GM21381 (cell line): ENCODE data around the gene CLEC12A.
"Not testable (repeated sequence)": the region's sequence is repeated elsewhere in the genome, so short reads cannot be mapped to it uniquely, and the experiment has no call there.

ENCODE experiments used
- ATAC-seq: cut with Tn5 transposase; IDR thresholded peaks from one replicate; pipeline ENCODE4 v1.9.1; 2021; ENCODE audit warnings: mild to moderate bottlenecking, moderate library complexity; ENCODE audit not compliant: unreplicated experiment

CLEC12A gene

DNA sequence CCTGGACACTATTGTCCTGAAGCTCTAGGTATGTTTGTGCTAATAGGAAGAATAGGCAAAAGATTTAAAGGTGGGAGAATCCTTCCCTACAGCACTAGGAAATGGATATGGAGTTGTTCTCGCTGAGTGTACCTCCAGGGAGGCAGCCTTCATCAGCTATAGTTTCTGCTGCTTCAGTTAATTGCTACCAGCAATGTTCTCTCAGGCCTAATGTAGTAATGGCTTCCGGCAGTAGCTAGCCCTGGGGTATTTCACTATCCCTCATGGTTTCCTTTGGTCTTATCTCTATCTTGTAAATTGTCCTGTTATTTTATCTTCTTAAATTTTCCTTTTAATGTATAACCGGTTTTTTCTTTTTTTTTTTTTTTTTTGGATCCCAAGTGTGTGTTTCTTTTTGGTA, 9.3 kb upstream of the CLEC12A start:
- no peak for ATAC-seq

DNA sequence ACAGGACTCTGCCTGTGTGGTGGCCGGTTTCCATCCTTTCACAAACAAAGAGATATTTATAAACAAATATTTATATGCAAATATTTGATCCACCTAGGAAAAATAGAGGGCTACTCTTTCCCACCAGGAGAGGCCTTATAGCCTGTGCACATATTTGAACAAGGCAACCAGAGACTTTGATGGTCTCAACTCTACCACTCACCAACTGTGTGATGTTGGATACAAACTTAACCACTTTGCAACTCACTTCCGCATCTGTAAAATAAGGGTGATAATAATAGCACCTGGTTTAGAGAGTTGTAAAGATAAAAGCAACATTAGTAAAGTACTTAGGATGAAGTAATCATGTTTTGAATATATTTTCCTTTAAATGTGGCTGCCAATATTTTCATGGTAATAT, 1.5 kb upstream of the CLEC12A start:
- no peak for ATAC-seq

DNA sequence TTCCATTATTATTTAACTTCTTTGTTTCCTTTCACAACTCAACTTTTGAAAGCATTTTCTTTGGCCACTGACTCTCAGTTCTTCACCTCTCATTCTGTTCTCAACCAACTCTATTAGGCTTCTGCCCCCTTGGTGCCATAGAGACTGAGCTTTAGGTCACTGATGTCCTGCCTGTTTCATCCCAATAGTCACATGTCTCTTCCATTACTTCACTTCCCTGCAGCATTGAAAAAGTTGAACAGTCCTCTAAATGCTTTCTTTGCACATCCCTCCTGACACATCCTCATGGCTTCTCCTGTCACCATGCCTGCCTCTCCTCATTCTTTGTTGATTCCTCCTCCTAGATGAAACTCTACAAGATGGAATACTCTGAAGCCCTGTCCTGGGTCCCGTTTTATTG, 2.7 kb downstream of the CLEC12A start:
- ATAC-seq = no peak

DNA sequence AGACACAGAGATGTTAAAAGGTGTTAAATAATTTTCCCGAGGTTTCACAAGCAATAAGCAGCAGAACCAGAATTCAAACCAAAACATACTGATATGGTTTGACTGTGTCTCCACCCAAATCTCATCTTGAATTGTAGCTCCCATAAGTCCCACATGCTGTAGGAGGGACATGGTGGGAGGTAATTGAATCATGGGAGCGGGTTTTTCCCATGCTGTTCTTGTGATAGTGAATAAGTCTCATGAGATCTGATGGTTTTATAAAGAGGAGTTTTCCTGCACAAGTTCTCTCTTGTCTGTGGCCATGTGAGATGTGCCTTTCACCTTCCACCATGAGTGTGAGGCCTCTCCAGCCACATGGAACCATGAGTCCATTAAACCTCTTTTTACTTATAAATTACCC, 3.5 kb downstream of the CLEC12A start:
- ATAC-seq = not testable (repeated sequence)

DNA sequence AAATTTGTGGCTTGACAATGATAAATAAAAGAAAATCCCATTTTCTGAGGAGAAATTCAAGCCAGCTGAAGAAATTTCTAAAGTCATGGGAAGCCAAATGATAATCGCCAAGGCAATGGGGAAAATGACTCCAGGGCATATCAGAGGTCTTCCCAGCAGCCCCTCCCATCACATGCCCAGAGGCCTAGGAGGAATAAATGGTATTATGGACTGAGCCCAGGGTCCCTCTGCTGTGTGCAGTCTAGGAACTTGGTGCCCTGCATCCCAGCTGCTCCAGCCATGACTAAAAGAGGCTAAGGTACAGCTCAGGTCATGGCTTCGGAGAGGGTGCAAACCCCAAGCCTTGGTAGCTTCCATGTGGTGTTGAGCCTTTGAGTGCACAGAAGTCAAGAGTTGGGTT, 4.4 kb downstream of the CLEC12A start:
- ATAC-seq = no peak

DNA sequence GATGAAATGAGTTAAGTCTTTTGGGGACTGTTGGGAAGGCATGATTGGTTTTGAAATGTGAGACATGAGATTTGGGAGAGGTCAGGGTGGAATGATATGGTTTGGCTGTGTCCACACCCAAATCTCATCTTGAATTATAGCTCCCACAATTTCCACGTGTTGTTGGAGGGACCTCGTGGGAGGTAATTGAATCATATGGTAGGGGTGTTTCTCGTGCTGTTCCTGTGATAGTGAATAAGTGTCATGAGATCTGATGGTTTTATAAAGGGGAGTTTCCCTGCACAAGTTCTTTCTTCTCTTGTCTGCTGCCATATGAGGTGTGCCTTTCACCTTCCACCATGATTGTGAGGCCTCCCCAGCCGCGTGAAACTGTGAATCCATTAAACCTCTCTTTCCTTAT, 5.4 kb downstream of the CLEC12A start:
- not testable (repeated sequence) for ATAC-seq

DNA sequence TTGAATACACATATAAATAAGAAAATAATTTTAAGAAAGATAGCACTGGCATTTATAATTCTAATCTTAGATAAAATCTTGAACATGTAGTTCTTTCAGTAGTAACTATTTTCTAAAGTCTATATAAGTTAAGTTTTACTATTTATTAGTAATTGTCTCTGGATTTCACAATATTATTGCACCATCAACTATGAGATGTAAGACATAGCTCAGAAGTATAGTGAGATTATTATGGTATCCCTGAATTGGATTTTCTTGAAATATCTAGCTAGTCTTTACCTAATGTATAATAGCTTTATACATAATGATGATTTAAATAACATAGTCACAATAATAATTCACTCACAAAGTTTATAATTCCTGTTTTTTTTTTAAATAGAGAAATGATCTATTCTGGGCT, 6.7 kb downstream of the CLEC12A start:
- ATAC-seq = no peak

DNA sequence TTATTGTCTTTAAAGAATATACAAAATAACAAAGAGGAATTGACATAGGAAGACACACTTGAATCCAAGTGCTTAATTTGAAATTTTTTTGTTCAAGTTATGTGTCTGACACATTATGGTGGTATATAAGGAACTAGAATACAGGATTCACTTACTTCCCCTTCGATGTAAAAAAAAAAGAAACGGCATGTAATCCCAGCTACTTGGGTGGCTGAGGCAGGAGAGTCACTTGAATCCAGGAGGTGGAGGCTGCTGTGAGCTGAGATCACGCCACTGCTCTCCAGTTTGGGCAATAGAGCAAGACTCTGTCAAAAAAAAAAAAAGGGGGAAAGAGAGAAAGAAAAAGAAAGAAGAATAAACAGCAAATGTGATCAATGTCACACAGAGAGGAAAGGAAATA, 8.9 kb downstream of the CLEC12A start:
- no peak for ATAC-seq

DNA sequence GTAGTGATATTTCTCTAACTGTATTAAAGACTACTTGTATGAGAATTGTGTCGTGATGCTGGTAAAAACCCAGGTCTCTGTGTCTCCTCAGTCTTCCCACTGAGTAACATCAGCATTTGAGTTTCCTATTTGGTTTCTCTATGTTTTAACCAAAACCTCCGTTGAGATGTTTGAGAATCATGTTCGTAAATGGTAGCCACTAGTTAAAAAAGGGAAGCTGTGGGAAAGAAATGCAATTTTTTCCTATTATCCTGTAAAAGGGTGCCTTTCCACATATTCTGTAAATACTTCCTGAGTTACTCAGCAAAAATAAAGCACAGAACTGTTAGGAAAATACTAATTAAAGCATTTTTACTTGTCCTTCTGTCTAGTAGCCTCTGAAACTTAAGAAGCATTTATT, 20.7 kb downstream of the CLEC12A start:
- ATAC-seq = no peak

DNA sequence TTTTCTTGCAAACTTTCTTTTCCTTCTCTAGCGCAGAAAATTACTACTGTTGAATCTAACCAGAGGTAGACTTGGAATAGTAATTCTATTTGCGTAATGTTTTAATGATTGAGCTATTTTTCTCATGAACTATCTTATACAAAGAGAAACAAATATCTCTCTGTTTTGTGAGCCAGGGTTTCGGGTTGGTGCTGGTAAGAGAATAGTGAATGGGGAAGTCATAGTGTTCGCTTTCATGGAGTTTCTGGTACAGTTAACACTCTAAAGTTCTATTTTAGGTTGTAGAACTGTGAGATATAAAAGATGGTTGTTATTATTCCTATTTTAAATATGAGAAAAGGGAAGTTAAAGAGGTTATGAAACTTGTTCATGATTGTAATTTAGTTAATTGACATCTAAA, 21.1 kb downstream of the CLEC12A start:
- no peak for ATAC-seq

DNA sequence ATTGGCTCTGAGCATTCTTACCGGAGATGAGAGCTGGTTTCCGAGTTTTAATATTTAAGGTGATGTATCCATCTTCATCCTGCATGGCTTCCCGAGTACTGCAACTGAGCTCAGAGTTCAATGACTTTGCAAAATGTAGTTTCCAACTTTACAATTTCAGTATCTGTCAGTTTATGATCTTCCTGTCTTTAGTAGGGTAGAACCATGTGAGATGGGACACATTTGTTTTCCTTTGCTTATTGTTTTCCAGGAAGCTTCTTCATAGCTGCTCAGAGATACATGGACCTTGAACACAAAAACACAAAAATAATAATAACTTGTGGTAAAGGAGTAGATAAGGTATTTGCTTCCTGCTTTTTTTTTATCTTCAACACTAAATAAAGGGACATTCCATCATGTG, 27.8 kb downstream of the CLEC12A start, which contains the start of gene CLEC1B:
TSS of gene CLEC1B (minus strand) at position 106 of the 400 bp plus-strand sequence. CDS start at position 85, 21 bp downstream.
- no peak for ATAC-seq

DNA sequence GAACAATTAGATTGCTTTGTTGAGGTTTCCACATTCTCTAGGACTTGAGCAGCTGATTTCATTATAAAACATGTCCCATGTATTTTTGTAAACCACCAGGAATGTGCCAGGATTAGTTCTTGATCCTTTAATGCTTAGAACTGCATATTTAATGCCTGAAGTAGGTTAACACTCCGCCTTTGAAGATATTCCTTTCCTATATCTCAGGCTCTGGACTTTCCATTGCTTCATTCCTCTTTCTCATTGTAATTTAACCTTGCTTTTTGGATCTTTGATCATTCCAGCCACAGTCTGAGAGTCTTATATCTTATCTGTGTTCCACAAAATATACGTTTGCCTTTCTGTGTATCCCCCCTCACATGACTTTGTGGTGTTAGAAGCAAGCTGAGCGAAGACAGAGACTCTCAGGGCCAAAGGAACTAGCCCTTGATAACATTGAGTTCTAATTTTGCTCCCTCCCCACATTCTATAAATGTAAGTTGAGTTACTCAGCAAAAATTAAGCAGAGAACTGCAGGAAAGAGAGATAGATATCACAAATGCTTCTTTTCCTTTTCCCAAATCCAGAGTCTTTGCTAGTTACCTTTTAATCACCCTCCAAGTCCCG, 30.1 kb downstream of the CLEC12A start:
- no peak for ATAC-seq

DNA sequence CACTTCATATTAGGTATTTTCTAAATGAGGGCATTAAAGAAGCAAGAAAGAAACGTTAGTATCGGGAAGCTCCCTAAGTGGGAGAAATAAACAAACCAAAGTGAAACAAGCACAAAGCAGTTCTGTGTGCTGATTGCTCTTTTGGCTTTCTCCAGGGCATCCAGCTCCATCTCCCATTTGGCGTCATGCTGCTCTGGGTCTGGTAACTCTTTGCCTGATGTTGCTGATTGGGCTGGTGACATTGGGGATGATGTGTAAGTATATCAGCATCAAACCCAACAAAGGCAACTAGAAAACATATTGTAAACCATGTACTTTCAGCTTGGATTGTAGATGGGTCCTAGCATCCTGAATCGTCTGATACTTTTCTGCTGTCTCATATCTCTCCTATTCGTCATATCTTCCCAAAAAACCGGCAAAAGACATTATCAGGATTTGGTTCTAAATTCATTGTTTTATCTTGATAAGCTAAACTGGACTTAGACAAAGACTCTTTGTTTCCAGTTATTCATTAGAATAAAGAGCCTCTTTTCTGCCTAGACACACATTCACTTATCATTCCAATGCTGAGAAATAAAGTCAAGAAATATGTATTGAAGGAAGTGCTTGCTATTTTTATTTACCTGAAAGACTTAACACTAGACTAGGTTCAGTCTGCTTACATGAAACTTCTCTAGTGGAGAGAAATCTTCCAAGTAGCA, 41.6 kb downstream of the CLEC12A start:
- ATAC-seq = no peak

DNA sequence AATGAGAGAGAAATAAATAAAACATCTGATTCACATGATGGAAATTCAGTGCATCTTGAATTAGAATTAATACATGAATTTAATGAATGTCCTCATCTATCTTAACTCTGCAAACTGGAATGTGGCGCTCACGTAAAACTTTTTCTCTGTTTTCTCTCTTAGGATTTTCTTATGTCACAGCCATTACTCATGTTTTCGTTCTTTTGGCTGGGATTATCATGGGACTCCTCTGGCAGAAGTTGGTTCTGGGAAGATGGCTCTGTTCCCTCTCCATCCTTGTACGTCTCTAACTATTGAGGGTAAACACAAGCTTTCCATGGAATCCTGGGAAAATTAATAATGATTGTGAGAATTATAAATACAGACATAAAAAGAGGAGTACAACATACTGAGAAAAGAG, 44.2 kb downstream of the CLEC12A start:
- ATAC-seq = no peak

DNA sequence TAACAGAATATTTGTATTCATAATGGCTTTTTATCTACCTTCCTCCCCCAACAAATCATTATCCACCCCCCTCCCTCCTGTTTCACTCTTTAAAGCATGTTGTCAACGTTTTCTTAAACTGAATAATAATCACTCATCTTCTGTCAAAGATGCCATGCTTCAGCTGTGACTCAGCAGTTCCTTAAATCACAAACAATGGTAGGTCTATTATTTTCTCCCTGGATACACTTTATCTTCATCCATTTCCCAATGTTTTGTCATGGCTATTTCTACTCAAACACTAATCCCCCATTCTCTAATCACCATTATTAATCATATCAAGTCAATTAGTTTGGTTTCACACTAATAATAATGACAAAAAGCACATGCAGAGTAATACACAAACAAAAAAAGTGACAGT, 45.7 kb downstream of the CLEC12A start:
- ATAC-seq = no peak

DNA sequence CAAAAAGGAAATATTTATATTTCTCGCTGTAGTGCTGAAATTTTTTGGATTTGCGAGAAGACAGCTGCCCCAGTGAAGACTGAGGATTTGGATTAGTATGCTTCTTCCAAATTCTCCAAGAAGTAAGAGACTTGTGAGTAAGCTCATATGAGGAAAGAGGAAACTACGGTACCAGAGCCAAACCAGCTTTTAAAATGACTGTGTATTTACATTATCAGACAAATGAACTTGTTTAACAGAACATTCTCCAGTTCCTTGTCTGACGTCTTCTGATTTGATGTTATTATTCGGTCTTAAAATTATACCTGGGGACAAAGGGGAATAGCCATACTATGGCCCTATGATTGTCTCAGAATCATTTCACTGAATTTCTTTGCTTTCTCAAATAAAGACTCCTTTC, 47.2 kb downstream of the CLEC12A start:
- no peak for ATAC-seq

DNA sequence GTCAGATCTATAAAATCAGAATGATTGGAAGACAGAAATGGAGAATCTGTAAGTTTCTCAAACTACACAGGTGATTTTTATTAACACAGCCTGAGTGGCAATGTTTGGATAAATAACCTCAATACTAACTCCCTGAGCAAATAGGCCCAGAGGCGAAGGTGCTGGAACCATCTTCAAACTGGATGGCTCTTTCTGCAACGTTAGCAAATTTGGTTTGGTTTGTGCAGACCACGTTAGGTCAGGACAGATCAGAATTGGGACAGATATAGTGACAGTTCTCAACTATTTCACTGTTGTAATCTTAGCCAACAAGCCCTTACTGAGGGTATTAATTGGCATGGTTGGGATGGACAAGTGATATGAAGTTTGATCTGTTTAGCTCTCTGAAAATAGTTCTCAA, 50.1 kb downstream of the CLEC12A start:
- no peak for ATAC-seq

DNA sequence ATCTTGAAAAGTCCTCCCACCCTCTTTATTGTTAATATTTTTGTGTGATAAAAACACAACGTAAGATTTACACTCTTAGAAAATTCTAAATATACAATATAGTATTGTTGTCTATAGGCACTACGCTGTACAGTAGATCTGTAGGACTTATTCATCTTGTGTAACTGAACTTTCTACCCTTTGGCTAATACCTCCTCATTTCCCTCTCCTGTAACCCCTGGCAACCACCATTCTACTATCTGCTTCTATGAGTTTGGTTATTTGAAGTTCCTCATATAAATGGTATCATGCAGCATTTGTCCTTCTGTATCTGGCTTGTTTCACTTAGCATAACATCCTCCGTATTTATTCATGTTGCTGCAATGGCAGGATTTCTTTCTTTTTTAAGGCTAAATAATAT, 54.0 kb downstream of the CLEC12A start:
- no peak for ATAC-seq

DNA sequence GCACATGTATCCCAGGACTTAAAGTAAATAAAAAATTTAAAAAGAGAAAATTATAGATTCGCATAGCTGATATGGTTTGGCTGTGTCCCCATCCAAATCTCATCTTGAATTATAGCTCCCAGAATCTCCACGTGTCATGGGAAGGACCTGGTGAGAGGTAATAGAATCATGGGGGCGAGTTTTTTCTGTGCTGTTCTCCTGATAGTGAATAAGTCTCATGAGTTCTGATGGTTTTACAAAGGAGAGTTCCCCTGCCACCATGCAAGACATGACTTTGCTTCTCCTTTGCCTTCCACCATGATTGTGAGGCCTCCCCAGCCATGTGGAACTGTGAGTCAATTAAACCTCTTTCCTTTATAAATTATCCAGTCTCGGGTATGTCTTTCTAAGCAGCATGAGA, 55.5 kb downstream of the CLEC12A start:
- ATAC-seq = not testable (repeated sequence)

DNA sequence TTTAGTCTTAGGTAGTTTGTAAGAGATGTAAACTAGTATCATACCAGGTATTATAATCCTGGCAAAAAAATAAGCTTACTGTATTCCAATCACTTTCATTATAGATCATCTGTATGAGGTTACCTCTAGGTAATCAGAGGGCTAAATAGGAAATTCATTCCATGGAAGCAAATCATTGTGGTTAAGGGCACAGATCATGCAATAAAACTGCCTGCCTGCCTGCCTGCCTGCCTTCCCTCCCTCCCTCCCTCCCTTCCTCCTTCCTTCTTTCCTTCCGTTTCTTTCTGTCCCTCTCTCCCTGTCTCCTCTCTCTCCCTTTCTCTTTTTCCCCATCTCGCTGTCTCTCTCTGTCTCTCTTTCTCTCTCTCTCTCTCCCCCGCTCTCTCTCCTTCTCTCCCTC, 56.1 kb downstream of the CLEC12A start:
- ATAC-seq = no peak

DNA sequence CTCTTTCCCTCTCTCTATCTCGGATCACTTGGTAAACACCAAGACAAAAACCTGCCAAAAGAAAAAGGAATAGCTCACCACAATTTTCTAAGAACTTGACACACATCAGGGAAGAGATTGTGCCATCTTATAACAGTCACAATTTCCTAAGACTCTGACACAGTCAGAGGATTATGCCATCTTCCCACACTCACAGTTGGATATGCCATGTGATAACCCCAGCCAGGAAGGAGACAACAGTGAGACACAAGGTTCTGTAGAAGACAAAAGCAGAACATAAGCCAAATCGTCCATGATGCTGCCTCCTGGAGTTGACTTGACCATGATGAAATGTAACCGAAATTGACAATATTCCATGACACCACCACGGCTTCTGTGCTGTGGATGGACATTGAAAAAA, 56.5 kb downstream of the CLEC12A start:
- ATAC-seq = no peak

DNA sequence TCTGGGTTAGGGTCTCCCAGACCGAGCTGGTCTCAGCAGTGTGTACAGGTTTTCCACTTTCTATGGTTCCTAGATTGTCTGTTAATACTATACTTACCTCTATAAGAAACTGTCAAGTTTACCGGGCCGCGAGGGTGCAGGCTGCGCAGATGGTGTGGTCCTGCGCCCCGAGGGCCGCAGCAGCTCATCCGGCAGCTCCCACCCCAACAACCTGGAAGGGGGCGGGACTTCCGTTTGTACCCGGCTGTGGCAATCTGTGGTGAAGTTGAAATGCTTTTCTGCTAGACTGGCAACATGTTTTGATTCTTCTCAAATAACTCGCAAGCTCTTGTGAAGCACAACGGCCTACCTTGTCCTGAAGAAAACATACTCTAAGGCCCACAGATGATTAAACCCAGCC, 59.2 kb downstream of the CLEC12A start, which contains the start of gene CLEC9A:
TSS of gene CLEC9A (plus strand) at position 237 of the 400 bp plus-strand sequence. CDS start 22,006 bp downstream, outside the sequence.
- no peak for ATAC-seq

DNA sequence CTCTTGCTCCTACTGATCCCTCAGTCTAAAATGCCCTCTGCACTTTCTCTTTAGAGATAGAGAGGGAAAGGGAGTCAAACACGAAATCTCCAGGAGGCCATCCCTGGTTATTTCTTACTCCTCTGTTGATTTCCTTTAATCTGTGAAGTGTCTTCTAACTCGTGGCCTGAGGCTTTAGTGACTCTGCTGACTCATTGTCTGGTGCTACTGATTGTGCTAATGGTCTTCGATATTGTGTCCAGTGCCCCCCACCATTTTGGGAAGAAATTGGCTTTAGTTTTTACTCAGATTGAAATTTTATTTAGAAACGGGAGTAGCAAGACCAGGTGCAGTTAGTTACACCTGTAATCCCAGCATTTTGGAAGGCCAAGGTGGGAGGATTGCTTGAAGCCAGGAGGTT, 60.1 kb downstream of the CLEC12A start:
- ATAC-seq = no peak
